Activated naive CD8-positive, alpha-beta T cell treated with anti-CD3 and anti-CD28 coated beads, Interleukin-2, amount 50 U/mL, for 24 hours (primary cell): ENCODE results near the gene SYCE1L.

Experiments used
- ATAC-seq: fragments of 150-1000 bp; cut with Tn5 transposase; one replicate; pipeline ENCODE4 v1.10.0; 2021
- DNase-seq: peaks from one replicate; pipeline ENCODE4 v3.0.0; 2021
- H3K27ac Mint-ChIP-seq: one replicate; pipeline ENCODE4 v1.8.0; 2021; ENCODE audit warnings: mild to moderate bottlenecking, mixed read lengths
- H3K27me3 Mint-ChIP-seq: one replicate; pipeline ENCODE4 v1.8.0; 2021; ENCODE audit warnings: mixed read lengths
- H3K36me3 Mint-ChIP-seq: one replicate; pipeline ENCODE4 v1.8.0; 2021; ENCODE audit warnings: low read depth, mixed read lengths
- H3K4me1 Mint-ChIP-seq: one replicate; pipeline ENCODE4 v1.8.0; 2021; ENCODE audit warnings: mixed read lengths
- H3K4me3 Mint-ChIP-seq: one replicate; pipeline ENCODE4 v1.8.0; 2021; ENCODE audit warnings: mild to moderate bottlenecking, moderate library complexity, mixed read lengths
- H3K9me3 Mint-ChIP-seq: one replicate; pipeline ENCODE4 v1.8.0; 2021; ENCODE audit warnings: mixed read lengths

Gene SYCE1L

GRCh38 chr16:77190478-77191258, 8.5 kb upstream of the SYCE1L start, which contains the start of gene MON1B:
MON1B (plus strand) TSS chr16:77191190; CDS start chr16:77191486, 296 bp downstream.
- peaks cover 20% of the 10 kb centered on the region for H3K36me3 Mint-ChIP-seq
- ATAC-seq (peak; percentile 99), DNase-seq (peak; percentile 87)
- H3K4me1 Mint-ChIP-seq, result peaks cover 35% of the 10 kb centered on the region
- no peaks in the 10 kb centered on the region for H3K9me3 Mint-ChIP-seq
- H3K27me3 Mint-ChIP-seq, result peaks cover 3% of the 10 kb centered on the region
- peak within 1 kb of the TSS; percentile 100 for H3K27ac Mint-ChIP-seq
- H3K4me3 Mint-ChIP-seq, result peak within 1 kb of the TSS; percentile 85

- H3K27me3 Mint-ChIP-seq, result no peaks in the 10 kb centered on the region
- no peaks in the 10 kb centered on the region for H3K9me3 Mint-ChIP-seq
- ATAC-seq, result no peak
- peak overlapping the region; percentile 85 for H3K4me3 Mint-ChIP-seq
- peaks cover 24% of the 10 kb centered on the region for H3K36me3 Mint-ChIP-seq
- DNase-seq, result peak; percentile 42
- peaks cover 35% of the 10 kb centered on the region for H3K4me1 Mint-ChIP-seq
- peak overlapping the region; percentile 100 for H3K27ac Mint-ChIP-seq
Observed at GRCh38 chr16:77191259-77191969, 7.8 kb upstream of the SYCE1L start.

- Mint-ChIP-seq H3K9me3 (no peaks in the 10 kb centered on the region), H3K36me3 (peaks cover 36% of the 10 kb centered on the region), H3K4me3 (no peak overlapping the region), H3K27ac (no peak overlapping the region), H3K27me3 (no peaks in the 10 kb centered on the region), H3K4me1 (peaks cover 35% of the 10 kb centered on the region)
- DNase-seq, result no peak
- ATAC-seq, result no peak
Observed at GRCh38 chr16:77193377-77193776, 5.8 kb upstream of the SYCE1L start.

- Mint-ChIP-seq H3K27me3 (no peaks in the 10 kb centered on the region), H3K27ac (no peak overlapping the region), H3K9me3 (no peaks in the 10 kb centered on the region), H3K4me1 (peaks cover 31% of the 10 kb centered on the region), H3K4me3 (no peak overlapping the region), H3K36me3 (peaks cover 45% of the 10 kb centered on the region)
- ATAC-seq, result no peak
- DNase-seq, result no peak
Observed at GRCh38 chr16:77194295-77195231, 4.6 kb upstream of the SYCE1L start.

- H3K36me3 Mint-ChIP-seq, result peaks cover 49% of the 10 kb centered on the region
- no peak overlapping the region for H3K4me3 Mint-ChIP-seq
- DNase-seq (no peak), ATAC-seq (no peak)
- H3K27me3 Mint-ChIP-seq, result no peaks in the 10 kb centered on the region
- no peak overlapping the region for H3K27ac Mint-ChIP-seq
- H3K4me1 Mint-ChIP-seq, result peaks cover 30% of the 10 kb centered on the region
- no peaks in the 10 kb centered on the region for H3K9me3 Mint-ChIP-seq
Observed at GRCh38 chr16:77195411-77195810, 3.8 kb upstream of the SYCE1L start.

GRCh38 chr16:77197747-77198146, 1.5 kb upstream of the SYCE1L start:
- DNase-seq, result no peak
- no peak for ATAC-seq
- peaks cover 13% of the 10 kb centered on the region for H3K4me1 Mint-ChIP-seq
- no peaks in the 10 kb centered on the region for H3K27me3 Mint-ChIP-seq
- H3K4me3 Mint-ChIP-seq, result no peak overlapping the region
- peaks cover 45% of the 10 kb centered on the region for H3K36me3 Mint-ChIP-seq
- H3K27ac Mint-ChIP-seq, result no peak overlapping the region
- no peaks in the 10 kb centered on the region for H3K9me3 Mint-ChIP-seq

GRCh38 chr16:77206533-77206932, 7.3 kb downstream of the SYCE1L start:
- DNase-seq (no peak), ATAC-seq (no peak)
- no peak overlapping the region for H3K4me3 Mint-ChIP-seq
- H3K27ac Mint-ChIP-seq, result no peak overlapping the region
- H3K9me3 Mint-ChIP-seq, result no peaks in the 10 kb centered on the region
- no peaks in the 10 kb centered on the region for H3K27me3 Mint-ChIP-seq
- peaks cover 2% of the 10 kb centered on the region for H3K36me3 Mint-ChIP-seq
- H3K4me1 Mint-ChIP-seq, result peaks cover 5% of the 10 kb centered on the region

- H3K36me3 Mint-ChIP-seq, result peaks cover 2% of the 10 kb centered on the region
- no peak overlapping the region for H3K27ac Mint-ChIP-seq
- DNase-seq (no peak), ATAC-seq (no peak)
- no peaks in the 10 kb centered on the region for H3K9me3 Mint-ChIP-seq
- no peaks in the 10 kb centered on the region for H3K27me3 Mint-ChIP-seq
- peaks cover 9% of the 10 kb centered on the region for H3K4me1 Mint-ChIP-seq
- H3K4me3 Mint-ChIP-seq, result no peak overlapping the region
Observed at GRCh38 chr16:77207030-77207429, 7.8 kb downstream of the SYCE1L start.

GRCh38 chr16:77208382-77208781, 9.2 kb downstream of the SYCE1L start:
- Mint-ChIP-seq H3K36me3 (no peaks in the 10 kb centered on the region), H3K27ac (no peak overlapping the region), H3K27me3 (no peaks in the 10 kb centered on the region), H3K9me3 (no peaks in the 10 kb centered on the region), H3K4me3 (no peak overlapping the region), H3K4me1 (peaks cover 12% of the 10 kb centered on the region)
- ATAC-seq, result no peak
- DNase-seq, result no peak

GRCh38 chr16:77211880-77212740, 12.9 kb downstream of the SYCE1L start:
- no peaks in the 10 kb centered on the region for H3K9me3 Mint-ChIP-seq
- H3K36me3 Mint-ChIP-seq, result no peaks in the 10 kb centered on the region
- ATAC-seq (peak; percentile 67), DNase-seq (peak; percentile 72)
- peak overlapping the region; percentile 75 for H3K4me3 Mint-ChIP-seq
- peaks cover 15% of the 10 kb centered on the region for H3K4me1 Mint-ChIP-seq
- H3K27me3 Mint-ChIP-seq, result no peaks in the 10 kb centered on the region
- H3K27ac Mint-ChIP-seq, result peak overlapping the region; percentile 15

GRCh38 chr16:77212741-77213541, 13.7 kb downstream of the SYCE1L start:
- H3K4me1 Mint-ChIP-seq, result peaks cover 15% of the 10 kb centered on the region
- H3K27ac Mint-ChIP-seq, result no peak overlapping the region

GRCh38 chr16:77213542-77214106, 14.4 kb downstream of the SYCE1L start:
- Mint-ChIP-seq H3K4me1 (peaks cover 15% of the 10 kb centered on the region), H3K4me3 (peak overlapping the region; percentile 75), H3K27ac (peak overlapping the region; percentile 46), H3K36me3 (no peaks in the 10 kb centered on the region), H3K9me3 (no peaks in the 10 kb centered on the region), H3K27me3 (no peaks in the 10 kb centered on the region)
- no peak for DNase-seq
- no peak for ATAC-seq

More at GRCh38 chr16:77212741-77213541, 13.7 kb downstream of the SYCE1L start:
- no peaks in the 10 kb centered on the region for H3K9me3 Mint-ChIP-seq
- H3K36me3 Mint-ChIP-seq, result no peaks in the 10 kb centered on the region
- peak overlapping the region; percentile 75 for H3K4me3 Mint-ChIP-seq
- peak; percentile 81 for DNase-seq
- peak; percentile 89 for ATAC-seq
- no peaks in the 10 kb centered on the region for H3K27me3 Mint-ChIP-seq
